Lung (tissue), 12 donors: ENCODE data around the gene KDM3B. TPM values are rescaled to one million over a fixed set of nuclear protein-coding genes. Genes with fewer than 3 reads are reported as not detected.

Experiments
- ATAC-seq: fragments of 200-7000 bp; cut with Tn5 transposase; one replicate; pipeline ENCODE4 v1.9.1; 2020; ENCODE audit warnings: moderate number of reproducible peaks; ENCODE audit not compliant: insufficient read depth, low FRiP score
- DNase-seq, 3 donors: peaks; one replicate each; pipeline ENCODE4 v3.0.0-alpha.2; 2013 to 2017
- H3K27ac ChIP-seq, 2 donors: one replicate each; pipeline ENCODE4 v1.5.1; 2013; ENCODE audit warnings: mild to moderate bottlenecking in 2 of 2, moderate library complexity in 2 of 2, control low read depth in 1 of 2, inconsistent platforms in 1 of 2, low read depth in 1 of 2, low read length in 1 of 2
- H3K27me3 ChIP-seq, 3 donors: one replicate each; pipeline ENCODE4 v1.5.1; 2013; ENCODE audit warnings: low read length in 2 of 3; ENCODE audit not compliant: control insufficient read depth in 3 of 3, insufficient read depth in 3 of 3
- H3K36me3 ChIP-seq, 4 donors: one replicate each; pipeline ENCODE4 v1.5.1; 2013; ENCODE audit warnings: low read length in 4 of 4, mild to moderate bottlenecking in 1 of 4, moderate library complexity in 1 of 4; ENCODE audit not compliant: control insufficient read depth in 4 of 4, insufficient read depth in 4 of 4
- H3K4me1 ChIP-seq, 5 donors: one replicate each; pipeline ENCODE4 v1.5.1; 2013; ENCODE audit warnings: low read length in 5 of 5, mild to moderate bottlenecking in 2 of 5, moderate library complexity in 1 of 5; ENCODE audit not compliant: control insufficient read depth in 5 of 5, insufficient read depth in 5 of 5
- H3K4me3 ChIP-seq: one replicate; pipeline ENCODE4 v1.5.1; 2013; ENCODE audit warnings: mild to moderate bottlenecking, control low read depth, moderate library complexity
- H3K9ac ChIP-seq, 2 donors: one replicate each; pipeline ENCODE4 v1.5.1; 2013; ENCODE audit warnings: low read length in 2 of 2, control low read depth in 1 of 2; ENCODE audit not compliant: insufficient read depth in 1 of 2
- H3K9me3 ChIP-seq, 4 donors: one replicate each; pipeline ENCODE4 v1.5.1; 2013; ENCODE audit warnings: low read length in 3 of 4, mild to moderate bottlenecking in 1 of 4, moderate library complexity in 1 of 4; ENCODE audit not compliant: control insufficient read depth in 4 of 4, insufficient read depth in 3 of 4
- CTCF ChIP-seq: IDR thresholded peaks from 2 replicates; pipeline ENCODE4 v1.5.1; 2012; ENCODE audit warnings: mild to moderate bottlenecking; ENCODE audit errors: control extremely low read depth, extremely low read depth
- WGBS, 2 donors: extraction: QIAGEN DNeasy Blood & Tissue Kit; methylation state at CpG; one replicate each; pipeline ENCODE4 v1.1.7; 2013; 5-methylcytosine and 5-hydroxymethylcytosine counted together
- polyA plus RNA-seq, 2 donors: library from polyadenylated mRNA; stranded (reverse); fragments of 200-250 nt; gene quantifications; one replicate each; pipeline ENCODE4 v1.2.1, GENCODE V29; 2013
- total RNA-seq, 2 donors: library from RNA; depleted of rRNA in 1 of 2; stranded (reverse); fragments of >200 nt in 1 of 2; gene quantifications; one replicate each; pipeline ENCODE4 v1.2.1, GENCODE V29; 2014 to 2021
- donor health status: control.
- donor health status: control.
- donor health status: Bipolar disorder and iron deficiency.
- donor health status: healthy.
- donor health status: DM: yes; HTN: yes; CAD: no.

The KDM3B gene
- total and polyA plus RNA-seq, 4 donors = 17.7 to 92.7 (median 37.5) TPM

- H3K9me3 ChIP-seq = no peaks in the 10 kb centered on the region
- ATAC-seq (no peak), DNase-seq (no peak)
- 90 to 97% methylated on average over 9 of the region's 9 CpGs for whole genome bisulfite sequencing, 2 donors
- no peaks in the 10 kb centered on the region for H3K27me3 ChIP-seq
- H3K9ac ChIP-seq = no peak overlapping the region
- H3K4me1 ChIP-seq = peaks cover 0 to 17% (median 0%) of the 10 kb centered on the region in 5 donors
- TF ChIP-seq CTCF = no peak
- H3K4me3 ChIP-seq = no peak overlapping the region
- H3K36me3 ChIP-seq = peaks cover 0 to 4% (median 1%) of the 10 kb centered on the region in 4 donors
- no peak overlapping the region for H3K27ac ChIP-seq
Observed at GRCh38 chr5:138441221-138441620, 88.7 kb downstream of the KDM3B start.

GRCh38 chr5:138444078-138444773 lies 91.7 kb downstream of the KDM3B start:
- peaks cover 0 to 10% (median 0%) of the 10 kb centered on the region in 5 donors for H3K4me1 ChIP-seq
- no peak overlapping the region for H3K4me3 ChIP-seq
- WGBS, 2 donors = 91 to 96% methylated on average over 12 to 13 of the region's 13 CpGs
- TF ChIP-seq CTCF = no peak
- H3K9me3 ChIP-seq = no peaks in the 10 kb centered on the region
- no peak for DNase-seq
- H3K36me3 ChIP-seq = no peaks in the 10 kb centered on the region
- no peak for ATAC-seq
- H3K27ac ChIP-seq = no peak overlapping the region
- H3K27me3 ChIP-seq = no peaks in the 10 kb centered on the region
- H3K9ac ChIP-seq = no peak overlapping the region

GRCh38 chr5:138444774-138445546 lies 92.5 kb downstream of the KDM3B start:
- Histone ChIP-seq H3K9ac (no peak overlapping the region), H3K36me3 (no peaks in the 10 kb centered on the region), H3K9me3 (no peaks in the 10 kb centered on the region), H3K27me3 (no peaks in the 10 kb centered on the region), H3K27ac (no peak overlapping the region), H3K4me3 (no peak overlapping the region), H3K4me1 (peaks cover 0 to 5% (median 0%) of the 10 kb centered on the region in 5 donors)
- TF ChIP-seq CTCF = no peak
- DNase-seq (no peak), ATAC-seq (no peak)
- WGBS, 2 donors = 88 to 92% methylated on average over 22 of the region's 22 CpGs
